ENCODE data around the gene C17orf67.

C17orf67 gene

DNA sequence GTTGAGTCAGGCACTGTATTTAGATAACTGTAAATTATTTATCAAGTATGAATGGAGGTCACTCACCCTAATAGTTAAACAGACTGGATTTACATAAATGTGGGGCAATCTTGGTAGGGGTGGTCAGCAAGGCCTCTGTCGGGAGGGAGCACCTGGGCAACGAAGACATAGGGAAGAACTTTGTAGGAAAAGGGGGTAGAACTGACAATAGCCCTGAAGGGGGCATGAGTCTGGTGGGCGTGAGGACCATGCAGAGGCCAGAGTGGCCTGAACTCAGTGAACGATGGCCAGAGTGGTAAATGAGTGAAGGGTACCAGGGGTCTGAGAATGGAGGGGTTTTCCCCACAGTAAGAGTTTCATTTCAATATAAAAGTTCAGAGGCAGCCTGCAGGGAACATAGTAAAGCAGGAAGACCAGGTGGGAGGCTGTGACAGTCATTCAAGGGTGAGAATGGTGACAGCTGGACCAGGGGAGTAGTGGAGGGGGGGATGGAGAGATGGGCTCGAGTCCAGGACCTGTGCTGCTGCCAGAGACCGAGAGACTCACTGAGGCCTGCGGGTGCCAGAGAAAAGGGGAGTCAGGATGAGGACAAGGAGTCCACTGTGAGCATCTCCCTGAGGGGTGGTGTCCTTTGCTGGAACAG, 2.9 kb downstream of the C17orf67 start:
- Histone ChIP-seq H3K4me3 (no peak overlapping the region), H3K4me1 (peaks cover 23 to 34% (median 31%) of the 10 kb centered on the region in 10 experiments), H3K4me2 (peak overlapping the region; percentile 75 to 96 (median 89); a peak in 19 of 22 replicates), H3K36me3 (peaks cover 10 to 63% (median 41%) of the 10 kb centered on the region in 11 experiments; a peak in 20 of 22 replicates), H3K27ac (no peak overlapping the region), H4K20me1 (peaks cover 5 to 82% (median 36%) of the 10 kb centered on the region in 11 experiments; a peak in 19 of 22 replicates), H3K27me3 (no peaks in the 10 kb centered on the region), H3K9ac (no peak overlapping the region), H3K9me3 (replicated peaks in 1 of 11) (no peaks in the 10 kb centered on the region)
- TF ChIP-seq Cebpa-rat (IDR thresholded peaks at IDR 0.05): no peak

DNA sequence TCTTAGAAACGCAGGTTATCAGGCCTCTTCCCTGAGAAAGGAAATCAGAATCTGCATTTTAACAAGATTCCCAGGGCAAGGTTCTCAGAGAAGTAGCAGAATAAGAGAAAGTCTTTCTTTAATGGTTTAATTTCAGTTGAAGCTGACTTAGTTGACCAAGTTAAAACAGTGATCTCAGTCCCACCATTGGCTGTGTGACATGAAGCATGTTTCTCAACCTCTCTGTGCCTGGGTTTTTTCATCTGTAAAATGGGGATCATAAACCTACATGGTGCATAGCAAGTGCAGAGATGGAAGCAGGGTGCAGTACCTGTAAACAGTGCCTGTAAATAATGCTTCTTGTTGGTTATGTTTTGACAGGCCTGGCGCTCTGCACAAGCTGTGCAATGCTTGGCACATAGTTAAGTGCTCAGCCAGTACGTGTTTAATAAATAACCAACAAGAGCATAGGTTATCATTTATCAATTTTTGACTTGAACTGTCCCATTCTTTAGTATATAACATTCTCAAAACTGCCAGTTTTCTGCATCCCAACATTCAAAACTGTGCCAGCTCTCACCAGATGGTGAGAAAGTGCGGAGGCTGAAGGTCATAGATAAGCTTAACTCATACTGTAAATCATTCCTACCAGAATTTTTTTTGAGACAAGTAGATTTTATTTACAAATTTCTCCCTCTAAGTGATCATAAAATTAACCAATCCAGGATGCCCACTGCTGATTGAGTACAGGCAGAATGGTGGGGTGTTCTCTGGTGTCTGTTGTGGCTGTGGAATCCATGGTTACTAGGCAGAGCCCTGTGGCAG, 6.9 kb downstream of the C17orf67 start:
- Histone ChIP-seq H3K4me2 (no peak overlapping the region), H3K9ac (no peak overlapping the region; a peak in 1 of 22 replicates), H3K4me3 (no peak overlapping the region), H3K4me1 (peaks cover 6 to 22% (median 12%) of the 10 kb centered on the region in 10 experiments), H3K27ac (no peak overlapping the region), H4K20me1 (peaks cover 0 to 58% (median 15%) of the 10 kb centered on the region in 11 experiments; a peak in 17 of 22 replicates), H3K9me3 (replicated peaks in 1 of 11) (no peaks in the 10 kb centered on the region), H3K36me3 (peaks cover 17 to 62% (median 43%) of the 10 kb centered on the region in 11 experiments; a peak in 20 of 22 replicates), H3K27me3 (no peaks in the 10 kb centered on the region)
- no peak for TF ChIP-seq Cebpa-rat (IDR thresholded peaks at IDR 0.05)

DNA sequence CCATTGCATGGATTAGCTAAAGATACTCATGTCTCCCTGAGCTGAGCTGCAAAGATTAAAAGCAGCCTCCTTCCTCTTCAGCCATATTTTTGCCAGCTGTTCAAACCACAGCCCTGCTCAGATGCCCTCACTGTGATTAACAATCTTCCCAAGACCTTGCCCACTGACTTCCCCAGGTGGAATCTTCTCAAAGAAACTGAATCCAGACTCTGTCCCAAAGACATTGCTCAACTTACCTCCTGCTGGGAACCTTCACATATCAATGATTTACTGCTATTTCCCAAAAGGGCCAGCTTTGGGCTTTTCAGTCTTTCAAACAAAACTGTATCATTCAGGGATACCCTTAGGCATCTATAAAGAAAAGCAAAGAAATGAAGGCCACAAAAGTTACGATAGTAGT, 9.2 kb downstream of the C17orf67 start:
- no peaks in the 10 kb centered on the region for H3K27me3 ChIP-seq

DNA sequence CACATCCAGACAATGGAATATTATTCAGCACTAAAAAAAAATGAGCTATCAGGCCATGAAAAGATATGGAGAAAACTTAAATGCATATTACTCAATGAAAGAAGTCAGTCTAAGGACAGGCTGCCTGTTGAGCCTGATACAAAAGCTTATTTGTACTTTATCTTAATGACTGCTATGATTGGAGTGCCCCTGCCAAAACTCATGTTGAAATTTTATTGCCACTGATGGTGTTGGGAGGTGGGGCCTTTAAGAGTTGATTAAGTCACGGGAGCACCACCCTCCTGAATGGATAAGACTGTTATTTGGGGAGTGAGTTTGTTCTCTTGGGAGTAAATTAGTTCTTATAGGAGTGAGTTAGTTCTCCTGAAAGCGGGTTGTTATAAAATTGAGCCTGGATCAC, 9.9 kb downstream of the C17orf67 start:
- H4K20me1 ChIP-seq: peaks cover 0 to 28% (median 3%) of the 10 kb centered on the region in 11 experiments; a peak in 11 of 22 replicates
- H3K27me3 ChIP-seq: no peaks in the 10 kb centered on the region
- peaks cover 0 to 20% (median 7%) of the 10 kb centered on the region in 10 experiments; a peak in 5 of 20 replicates for H3K4me1 ChIP-seq
- no peak for TF ChIP-seq Cebpa-rat (IDR thresholded peaks at IDR 0.05)
- no peak overlapping the region for H3K4me3 ChIP-seq
- H3K9ac ChIP-seq: no peak overlapping the region
- no peak overlapping the region for H3K27ac ChIP-seq
- peaks cover 7 to 43% (median 17%) of the 10 kb centered on the region in 11 experiments; a peak in 19 of 22 replicates for H3K36me3 ChIP-seq
- H3K9me3 ChIP-seq (replicated peaks in 1 of 11): no peaks in the 10 kb centered on the region
- H3K4me2 ChIP-seq: 0 out of 22 replicates have a peak overlapping the region, but pooled peaks of 1 of the 11 experiments have one; percentile 5

More for the DNA sequence above, 9.2 kb downstream of the C17orf67 start:
- H3K4me1 ChIP-seq: peaks cover 0 to 19% (median 6%) of the 10 kb centered on the region in 10 experiments; a peak in 6 of 20 replicates
- H3K9ac ChIP-seq: 0 out of 22 replicates have a peak overlapping the region, but pooled peaks of 1 of the 11 experiments have one; percentile 10
- peaks cover 14 to 50% (median 24%) of the 10 kb centered on the region in 11 experiments; a peak in 19 of 22 replicates for H3K36me3 ChIP-seq
- peaks cover 0 to 35% (median 9%) of the 10 kb centered on the region in 11 experiments; a peak in 11 of 22 replicates for H4K20me1 ChIP-seq
- no peak overlapping the region for H3K27ac ChIP-seq
- peak overlapping the region in 3 of 11 experiments; percentile 5 to 32 (median 23); a peak in 2 of 22 replicates for H3K4me2 ChIP-seq
- no peak for TF ChIP-seq Cebpa-rat (IDR thresholded peaks at IDR 0.05)
- no peak overlapping the region for H3K4me3 ChIP-seq
- H3K9me3 ChIP-seq (replicated peaks in 1 of 11): no peaks in the 10 kb centered on the region

DNA sequence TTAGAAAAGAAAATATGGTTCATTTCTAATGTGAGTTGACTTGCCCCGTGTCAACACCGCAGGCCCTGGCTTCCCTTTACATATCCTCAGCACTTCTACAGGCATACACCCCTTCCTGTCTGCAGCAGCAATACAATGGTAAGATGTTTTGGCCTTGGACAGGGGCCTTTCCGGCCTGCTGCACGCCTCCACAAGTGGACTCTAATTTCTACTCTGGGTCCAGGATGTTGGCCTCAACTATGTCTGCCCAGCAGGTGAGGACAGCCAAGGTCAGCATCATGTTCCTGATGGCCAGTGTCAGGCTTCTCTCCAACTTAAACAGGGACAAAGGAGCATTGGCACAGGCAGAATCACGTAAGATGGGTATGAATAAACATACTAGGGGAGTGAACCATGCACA, 11.0 kb downstream of the C17orf67 start:
- no peak overlapping the region for H3K27ac ChIP-seq

DNA sequence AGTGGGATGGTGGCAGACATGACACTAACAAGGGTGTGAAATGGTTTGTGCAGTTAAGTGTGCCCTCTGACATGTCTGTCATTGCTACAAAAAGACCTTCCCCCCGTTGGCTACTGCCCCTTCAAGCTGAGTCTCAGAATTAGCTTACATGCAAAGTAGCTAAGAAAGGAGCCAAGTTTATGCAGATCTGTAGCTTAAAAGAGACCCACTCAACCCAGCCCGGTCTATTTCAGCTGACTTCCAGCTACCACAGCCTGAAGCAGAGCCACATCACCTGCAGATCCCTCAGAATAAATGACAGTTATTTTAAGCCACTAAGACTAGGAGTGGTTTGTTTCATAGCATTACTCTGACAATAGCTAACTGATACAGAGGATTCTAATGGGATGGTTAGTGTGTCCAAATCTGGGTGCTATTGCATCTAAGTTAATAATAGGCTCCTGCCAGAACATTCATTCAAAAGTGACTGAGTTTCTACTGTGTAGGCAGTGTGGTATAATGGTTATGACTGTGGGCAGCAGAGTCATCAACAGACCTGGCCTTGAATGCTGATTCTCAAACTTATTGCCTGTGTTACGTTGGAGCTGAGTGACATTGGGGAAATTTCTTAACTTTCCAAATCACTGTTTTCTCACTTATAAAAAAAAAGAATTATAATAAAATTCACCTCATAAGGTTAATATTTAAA, 11.7 kb downstream of the C17orf67 start:
- no peak overlapping the region for H3K4me2 ChIP-seq
- H3K9me3 ChIP-seq (replicated peaks in 1 of 11): no peaks in the 10 kb centered on the region
- TF ChIP-seq Cebpa-rat (IDR thresholded peaks at IDR 0.05): no peak
- H3K36me3 ChIP-seq: peaks cover 0 to 25% (median 8%) of the 10 kb centered on the region in 11 experiments; a peak in 9 of 22 replicates
- no peak overlapping the region for H3K9ac ChIP-seq
- no peaks in the 10 kb centered on the region for H3K27me3 ChIP-seq
- H3K4me1 ChIP-seq: peaks cover 0 to 20% (median 7%) of the 10 kb centered on the region in 10 experiments; a peak in 5 of 20 replicates
- peaks cover 0 to 10% (median 0%) of the 10 kb centered on the region in 11 experiments; a peak in 2 of 22 replicates for H4K20me1 ChIP-seq
- no peak overlapping the region for H3K27ac ChIP-seq
- H3K4me3 ChIP-seq: no peak overlapping the region

More for the DNA sequence above, 11.0 kb downstream of the C17orf67 start:
- no peaks in the 10 kb centered on the region for H3K27me3 ChIP-seq
- peaks cover under 1 to 32% (median 12%) of the 10 kb centered on the region in 11 experiments; a peak in 16 of 22 replicates for H3K36me3 ChIP-seq
- H3K9me3 ChIP-seq (replicated peaks in 1 of 11): no peaks in the 10 kb centered on the region
- H3K4me3 ChIP-seq: no peak overlapping the region
- no peak for TF ChIP-seq Cebpa-rat (IDR thresholded peaks at IDR 0.05)
- no peak overlapping the region for H3K9ac ChIP-seq
- peaks cover 0 to 20% (median 7%) of the 10 kb centered on the region in 10 experiments; a peak in 5 of 20 replicates for H3K4me1 ChIP-seq
- peaks cover 0 to 18% (median 0%) of the 10 kb centered on the region in 11 experiments; a peak in 3 of 22 replicates for H4K20me1 ChIP-seq
- H3K4me2 ChIP-seq: no peak overlapping the region

GRCh38 chr17:56820207-56820606, 13.5 kb downstream of the C17orf67 start:
- no peaks in the 10 kb centered on the region for H3K9me3 ChIP-seq (replicated peaks in 1 of 11)
- H4K20me1 ChIP-seq: no peaks in the 10 kb centered on the region; a peak in 1 of 22 replicates
- no peak for TF ChIP-seq Cebpa-rat (IDR thresholded peaks at IDR 0.05)
- no peak overlapping the region for H3K27ac ChIP-seq
- H3K27me3 ChIP-seq: no peaks in the 10 kb centered on the region
- no peak overlapping the region for H3K4me3 ChIP-seq
- peaks cover 0 to 20% (median 7%) of the 10 kb centered on the region in 10 experiments; a peak in 5 of 20 replicates for H3K4me1 ChIP-seq
- H3K4me2 ChIP-seq: peak overlapping the region in 1 of 11 experiments; percentile 7; a peak in 1 of 22 replicates
- no peak overlapping the region for H3K9ac ChIP-seq
- H3K36me3 ChIP-seq: peaks cover 0 to 17% (median 7%) of the 10 kb centered on the region in 11 experiments; a peak in 6 of 22 replicates

Measured in BLaER1 treated with 17β-estradiol and CSF1 and Interleukin-3, amounts not matched to agents 10 nM and 100 nM (cell line).